HepG2 (cell line): ENCODE results near the gene ZBTB44. TPM values are rescaled to one million over a fixed set of nuclear protein-coding genes. Genes with fewer than 3 reads are reported as not detected.

Experiments used
- ATAC-seq: fragments of 200-7000 bp; cut with Tn5 transposase; 3 replicates; pipeline ENCODE4 v1.9.1; 2020; ENCODE audit warnings: mild to moderate bottlenecking, moderate library complexity
- BruUV-seq: library from RNA; stranded (reverse); fragments of 400-500 nt; replicated peaks from 2 replicates; lab custom pipeline; 2021; lab: Mats Ljungman, UMichigan
- CTCF ChIA-PET: fragments of 300-600 bp; formaldehyde crosslinking; extraction: SDS; loops from one replicate; lab custom pipeline; 2021; ENCODE audit warnings: low total read pairs, inconsistent platforms, low intra/inter-chr PET ratio; lab: Yijun Ruan, JAX
- POLR2A ChIA-PET: fragments of 350-600 bp; sonication (Branson Sonifier 250); formaldehyde crosslinking; loops from one replicate; lab custom pipeline; 2020; ENCODE audit warnings: antibody characterized with exemption, inconsistent platforms; lab: Yijun Ruan, JAX
- DNase-seq: peaks from one replicate; pipeline ENCODE4 v3.0.0-alpha.2; 2015; ENCODE audit warnings: low spot score
- FAIRE-seq: peaks from 3 replicates; lab custom pipeline; 2011; peaks lifted over from hg19 to GRCh38; lab: Jason Lieb, UNC
- H2AFZ ChIP-seq: one replicate; pipeline ENCODE4 v1.6.1; 2011; ENCODE audit warnings: low read length, inconsistent platforms
- H3K27ac ChIP-seq: fragments of 300-600 bp; 3 replicates; pipeline ENCODE4 v1.8.0; 2011; ENCODE audit warnings: mixed run types, mild to moderate bottlenecking, mixed read lengths, low read length, inconsistent platforms; ENCODE audit not compliant: insufficient read depth; ENCODE audit errors: extremely low read length
- H3K27me3 ChIP-seq, 2 experiments: fragments of 200-600 bp in 1 of 2; 2 replicates in 1 of 2; 3 replicates in 1 of 2; pipeline versions ENCODE4 v1.6.0 to v1.8.0; 2011; ENCODE audit warnings: low read length in 2 of 2, mild to moderate bottlenecking in 2 of 2, moderate library complexity in 2 of 2, inconsistent platforms in 1 of 2; ENCODE audit not compliant: insufficient read depth in 2 of 2, control insufficient read depth in 1 of 2
- H3K36me3 ChIP-seq, 2 experiments: fragments of 200-600 bp in 1 of 2; replicated peaks in 1 of 2; 2 replicates in 1 of 2; 3 replicates in 1 of 2; pipeline versions ENCODE4 v1.5.1 to v1.8.0; 2011; ENCODE audit warnings: low read length in 2 of 2, inconsistent platforms in 1 of 2; ENCODE audit not compliant: insufficient read depth in 2 of 2, control insufficient read depth in 1 of 2
- H3K4me1 ChIP-seq: 2 replicates; pipeline ENCODE4 v1.5.1; 2012; ENCODE audit warnings: low read length, inconsistent platforms; ENCODE audit not compliant: insufficient read depth
- H3K4me2 ChIP-seq: 2 replicates; pipeline ENCODE4 v1.6.0; 2011; ENCODE audit warnings: low read depth, low read length, inconsistent platforms
- H3K4me3 ChIP-seq, 3 experiments: fragments of 200-600 bp in 1 of 3; sonication (generic), shearing (Covaris generic) in 1 of 3; replicated peaks in 1 of 3; 2 replicates each; pipeline ENCODE4 v1.5.1; 2011 to 2016; ENCODE audit warnings: low read length in 3 of 3, inconsistent platforms in 2 of 3, low read depth in 2 of 3, mild to moderate bottlenecking in 2 of 3, control low read depth in 1 of 3, mixed read lengths in 1 of 3; ENCODE audit not compliant: insufficient read depth in 1 of 3
- H3K79me2 ChIP-seq: one replicate; pipeline ENCODE4 v1.6.1; 2011; ENCODE audit warnings: low read length, inconsistent platforms; ENCODE audit not compliant: insufficient read depth
- H3K9ac ChIP-seq: 2 replicates; pipeline ENCODE4 v1.6.0; 2011; ENCODE audit warnings: mild to moderate bottlenecking, low read depth, low read length, inconsistent platforms; ENCODE audit not compliant: insufficient read depth
- H3K9me3 ChIP-seq: 2 replicates; pipeline ENCODE4 v1.5.1; 2012; ENCODE audit warnings: mild to moderate bottlenecking, low read length
- H4K20me1 ChIP-seq: 2 replicates; pipeline ENCODE4 v1.6.0; 2011; ENCODE audit warnings: inconsistent platforms, mild to moderate bottlenecking, low read length, moderate library complexity; ENCODE audit not compliant: insufficient read depth
- ATF1 ChIP-seq: IDR thresholded peaks from 2 replicates; pipeline ENCODE4 v1.6.1; 2016; ENCODE audit warnings: mild to moderate bottlenecking, control low read depth
- ATM ChIP-seq: fragments of 450-650 bp; IDR thresholded peaks from 2 replicates; pipeline ENCODE4 v1.7.1; 2017; ENCODE audit warnings: mild to moderate bottlenecking, borderline replicate concordance
- HCFC1 ChIP-seq: fragments of 150-350 bp; IDR thresholded peaks from 2 replicates; pipeline ENCODE4 v1.6.1; 2014; ENCODE audit warnings: low read depth, low read length
- LCORL ChIP-seq, 2 experiments: fragments of 450-650 bp in 1 of 2; sonication (generic) in 1 of 2; formaldehyde crosslinking in 1 of 2; IDR thresholded peaks; 2 replicates each; pipeline versions ENCODE4 v1.5.0 to v1.6.1; 2017 to 2020; ENCODE audit warnings: antibody characterized with exemption in 1 of 2, missing genetic modification reagents in 1 of 2
- SAFB2 ChIP-seq: sonication (generic); formaldehyde crosslinking; IDR thresholded peaks from 2 replicates; pipeline ENCODE4 v1.5.1; 2020; ENCODE audit warnings: missing genetic modification reagents, low read depth, mild to moderate bottlenecking, borderline replicate concordance
- SYNCRIP ChIP-seq: fragments of 200-400 bp; formaldehyde crosslinking; IDR thresholded peaks from 2 replicates; pipeline ENCODE4 v1.6.1; 2018; ENCODE audit warnings: mild to moderate bottlenecking, low read depth, low read length; ENCODE audit not compliant: insufficient read depth
- TOE1 ChIP-seq: sonication (generic); formaldehyde crosslinking; IDR thresholded peaks from 2 replicates; pipeline ENCODE4 v1.4.0; 2020; ENCODE audit warnings: mild to moderate bottlenecking, missing genetic modification reagents
- YEATS4 ChIP-seq: sonication (generic); formaldehyde crosslinking; IDR thresholded peaks from 2 replicates; pipeline ENCODE4 v1.4.0; 2020; ENCODE audit warnings: missing genetic modification reagents, borderline replicate concordance
- ZNF10 ChIP-seq: sonication (generic); formaldehyde crosslinking; IDR thresholded peaks from 2 replicates; pipeline ENCODE4 v1.4.0; 2020; ENCODE audit warnings: mild to moderate bottlenecking, low read depth, missing genetic modification reagents, borderline replicate concordance
- ZNF234 ChIP-seq: sonication (generic); formaldehyde crosslinking; conservative IDR thresholded peaks from 2 replicates; pipeline ENCODE4 v1.5.1; 2020; ENCODE audit warnings: mild to moderate bottlenecking, missing genetic modification reagents
- ZNF678 ChIP-seq: sonication (generic); formaldehyde crosslinking; IDR thresholded peaks from 2 replicates; pipeline ENCODE4 v1.4.0; 2020; ENCODE audit warnings: mild to moderate bottlenecking, missing genetic modification reagents
- ZNF790 ChIP-seq: sonication (generic); formaldehyde crosslinking; IDR thresholded peaks from 2 replicates; pipeline ENCODE4 v1.8.0; 2022; ENCODE audit warnings: missing genetic modification reagents, mild to moderate bottlenecking, borderline replicate concordance
- WGBS: methylation state at CpG from one replicate; pipeline ENCODE4 v1.1.6; 2017; ENCODE audit warnings: low lambda C conversion rate; 5-methylcytosine and 5-hydroxymethylcytosine counted together
- in situ Hi-C: cut with HindIII; loops from 2 replicates; pipeline ENCODE4 v1.10.0; 2017; ENCODE audit warnings: low pct_unique_long_range_greater_than_20kb; ENCODE audit not compliant: extremely low pct_ligation_motif_present
- intact Hi-C: fragments of 100-400 bp; cut with micrococcal nuclease; formaldehyde crosslinking; loops from one replicate; pipeline ENCODE4 v1.10.0; 2022; ENCODE audit not compliant: unreplicated experiment
- polyA plus RNA-seq, 8 experiments: library from polyadenylated mRNA; depleted of rRNA in 3 of 8; stranded (reverse) in 7 of 8; unstranded in 1 of 8; fragments of >200 nt; fragmentation: Illumina TruSeq in 4 of 8; extraction: Trizol in 4 of 8; gene quantifications; 2 replicates each; pipeline versions ENCODE4 v1.2.1 to v1.2.3, GENCODE V29; 2011 to 2016; ENCODE audit warnings: low read depth in 4 of 8, missing spikeins in 1 of 8, mixed read lengths in 1 of 8; ENCODE audit not compliant: insufficient read depth in 1 of 8
- total RNA-seq, 5 experiments: library from RNA; depleted of rRNA; stranded (reverse); fragments of >200 nt; fragmentation: Illumina TruSeq; extraction: Trizol; gene quantifications; 2 replicates each; pipeline ENCODE4 v1.2.3, GENCODE V29; 2016; ENCODE audit warnings: low read depth in 1 of 5
- TF ChIP-seq, protein P1 (sequence below): sonication (generic); formaldehyde crosslinking; IDR thresholded peaks from 2 replicates; pipeline ENCODE4 v1.5.0; 2020; ENCODE audit warnings: mild to moderate bottlenecking, missing genetic modification reagents, borderline replicate concordance
- TF ChIP-seq, protein P2 (sequence below): sonication (generic); formaldehyde crosslinking; IDR thresholded peaks from 2 replicates; pipeline ENCODE4 v1.8.1; 2023; ENCODE audit warnings: missing genetic modification reagents, inconsistent platforms, borderline replicate concordance
- TF ChIP-seq, protein P3 (sequence below): sonication (generic); formaldehyde crosslinking; IDR thresholded peaks from 2 replicates; pipeline ENCODE4 v1.5.1; 2020; ENCODE audit warnings: mild to moderate bottlenecking, missing genetic modification reagents

Gene ZBTB44
- total and polyA plus RNA-seq, 2 of the 13 experiments (the other 11 are each of a cell fraction or from before 2014, with no cell fraction given): 22.8 to 23.6 TPM

DNA sequence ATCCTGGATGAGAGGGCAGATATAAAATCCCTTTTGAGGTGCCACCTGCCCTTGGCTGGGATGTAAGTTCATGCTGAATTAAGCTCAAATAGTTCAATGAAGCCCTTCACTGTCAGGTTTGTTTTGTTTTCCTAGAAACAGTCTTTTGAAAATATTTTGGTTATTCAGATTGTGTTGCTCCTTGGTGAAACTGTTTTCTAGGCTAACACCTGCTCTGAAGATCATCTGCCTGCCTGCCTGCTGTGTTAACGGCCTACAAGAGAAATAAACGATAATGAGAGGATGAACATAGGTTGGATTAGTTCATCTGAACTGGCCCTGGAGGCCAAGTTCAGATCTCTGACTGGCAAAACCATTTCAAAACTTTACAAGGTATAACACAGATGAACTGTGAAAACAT is 67.4 kb downstream of the ZBTB44 start:
- no peak for ATAC-seq
- intact Hi-C loops: no loop called here
- DNase-seq: no peak
- H3K9ac ChIP-seq: no peak overlapping the region
- WGBS: 94% methylated on average over 2 of the region's 2 CpGs
- H2AFZ ChIP-seq: no peak overlapping the region
- H3K79me2 ChIP-seq: no peaks in the 10 kb centered on the region
- no peak overlapping the region for H3K4me3 ChIP-seq
- H3K27ac ChIP-seq: no peak overlapping the region
- H3K4me2 ChIP-seq: no peak overlapping the region
- in situ Hi-C loops: no loop called here
- no peaks in the 10 kb centered on the region for H3K27me3 ChIP-seq
- H3K9me3 ChIP-seq: no peaks in the 10 kb centered on the region
- peaks cover 6% of the 10 kb centered on the region; the same call in 1 of the 2 replicates for H3K4me1 ChIP-seq
- ChIA-PET CTCF (no interaction called here), POLR2A (no interaction called here)
- BruUV-seq: no TSS peak
- H3K36me3 ChIP-seq: 0 out of 5 replicates have a peak, but pooled peaks cover 0 to 5% of the 10 kb centered on the region in 2 experiments
- H4K20me1 ChIP-seq: no peaks in the 10 kb centered on the region
- no peak for FAIRE-seq
- TF ChIP-seq ATM (no peak), LCORL (IDR thresholded peaks at IDR 0.05) (no peak), LCORL (CRISPR knock-in tag; IDR thresholded peaks at IDR 0.05) (no peak), SAFB2 (CRISPR knock-in tag) (no peak), ZNF678 (CRISPR knock-in tag) (no peak), SYNCRIP (no peak), YEATS4 (CRISPR knock-in tag) (no peak), ZNF234 (CRISPR knock-in tag) (no peak), ZNF790 (CRISPR knock-in tag) (no peak), ATF1 (CRISPR knock-in tag) (no peak), HCFC1 (no peak), ZNF10 (CRISPR knock-in tag) (no peak), TOE1 (CRISPR knock-in tag) (no peak)
- TF ChIP-seq, protein P1, sequence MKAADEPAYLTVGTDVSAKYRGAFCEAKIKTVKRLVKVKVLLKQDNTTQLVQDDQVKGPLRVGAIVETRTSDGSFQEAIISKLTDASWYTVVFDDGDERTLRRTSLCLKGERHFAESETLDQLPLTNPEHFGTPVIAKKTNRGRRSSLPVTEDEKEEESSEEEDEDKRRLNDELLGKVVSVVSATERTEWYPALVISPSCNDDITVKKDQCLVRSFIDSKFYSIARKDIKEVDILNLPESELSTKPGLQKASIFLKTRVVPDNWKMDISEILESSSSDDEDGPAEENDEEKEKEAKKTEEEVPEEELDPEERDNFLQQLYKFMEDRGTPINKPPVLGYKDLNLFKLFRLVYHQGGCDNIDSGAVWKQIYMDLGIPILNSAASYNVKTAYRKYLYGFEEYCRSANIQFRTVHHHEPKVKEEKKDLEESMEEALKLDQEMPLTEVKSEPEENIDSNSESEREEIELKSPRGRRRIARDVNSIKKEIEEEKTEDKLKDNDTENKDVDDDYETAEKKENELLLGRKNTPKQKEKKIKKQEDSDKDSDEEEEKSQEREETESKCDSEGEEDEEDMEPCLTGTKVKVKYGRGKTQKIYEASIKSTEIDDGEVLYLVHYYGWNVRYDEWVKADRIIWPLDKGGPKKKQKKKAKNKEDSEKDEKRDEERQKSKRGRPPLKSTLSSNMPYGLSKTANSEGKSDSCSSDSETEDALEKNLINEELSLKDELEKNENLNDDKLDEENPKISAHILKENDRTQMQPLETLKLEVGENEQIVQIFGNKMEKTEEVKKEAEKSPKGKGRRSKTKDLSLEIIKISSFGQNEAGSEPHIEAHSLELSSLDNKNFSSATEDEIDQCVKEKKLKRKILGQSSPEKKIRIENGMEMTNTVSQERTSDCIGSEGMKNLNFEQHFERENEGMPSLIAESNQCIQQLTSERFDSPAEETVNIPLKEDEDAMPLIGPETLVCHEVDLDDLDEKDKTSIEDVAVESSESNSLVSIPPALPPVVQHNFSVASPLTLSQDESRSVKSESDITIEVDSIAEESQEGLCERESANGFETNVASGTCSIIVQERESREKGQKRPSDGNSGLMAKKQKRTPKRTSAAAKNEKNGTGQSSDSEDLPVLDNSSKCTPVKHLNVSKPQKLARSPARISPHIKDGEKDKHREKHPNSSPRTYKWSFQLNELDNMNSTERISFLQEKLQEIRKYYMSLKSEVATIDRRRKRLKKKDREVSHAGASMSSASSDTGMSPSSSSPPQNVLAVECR: no peak
- TF ChIP-seq, protein P2, sequence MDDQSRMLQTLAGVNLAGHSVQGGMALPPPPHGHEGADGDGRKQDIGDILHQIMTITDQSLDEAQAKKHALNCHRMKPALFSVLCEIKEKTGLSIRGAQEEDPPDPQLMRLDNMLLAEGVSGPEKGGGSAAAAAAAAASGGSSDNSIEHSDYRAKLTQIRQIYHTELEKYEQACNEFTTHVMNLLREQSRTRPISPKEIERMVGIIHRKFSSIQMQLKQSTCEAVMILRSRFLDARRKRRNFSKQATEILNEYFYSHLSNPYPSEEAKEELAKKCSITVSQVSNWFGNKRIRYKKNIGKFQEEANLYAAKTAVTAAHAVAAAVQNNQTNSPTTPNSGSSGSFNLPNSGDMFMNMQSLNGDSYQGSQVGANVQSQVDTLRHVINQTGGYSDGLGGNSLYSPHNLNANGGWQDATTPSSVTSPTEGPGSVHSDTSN: no peak
- TF ChIP-seq, protein P3, sequence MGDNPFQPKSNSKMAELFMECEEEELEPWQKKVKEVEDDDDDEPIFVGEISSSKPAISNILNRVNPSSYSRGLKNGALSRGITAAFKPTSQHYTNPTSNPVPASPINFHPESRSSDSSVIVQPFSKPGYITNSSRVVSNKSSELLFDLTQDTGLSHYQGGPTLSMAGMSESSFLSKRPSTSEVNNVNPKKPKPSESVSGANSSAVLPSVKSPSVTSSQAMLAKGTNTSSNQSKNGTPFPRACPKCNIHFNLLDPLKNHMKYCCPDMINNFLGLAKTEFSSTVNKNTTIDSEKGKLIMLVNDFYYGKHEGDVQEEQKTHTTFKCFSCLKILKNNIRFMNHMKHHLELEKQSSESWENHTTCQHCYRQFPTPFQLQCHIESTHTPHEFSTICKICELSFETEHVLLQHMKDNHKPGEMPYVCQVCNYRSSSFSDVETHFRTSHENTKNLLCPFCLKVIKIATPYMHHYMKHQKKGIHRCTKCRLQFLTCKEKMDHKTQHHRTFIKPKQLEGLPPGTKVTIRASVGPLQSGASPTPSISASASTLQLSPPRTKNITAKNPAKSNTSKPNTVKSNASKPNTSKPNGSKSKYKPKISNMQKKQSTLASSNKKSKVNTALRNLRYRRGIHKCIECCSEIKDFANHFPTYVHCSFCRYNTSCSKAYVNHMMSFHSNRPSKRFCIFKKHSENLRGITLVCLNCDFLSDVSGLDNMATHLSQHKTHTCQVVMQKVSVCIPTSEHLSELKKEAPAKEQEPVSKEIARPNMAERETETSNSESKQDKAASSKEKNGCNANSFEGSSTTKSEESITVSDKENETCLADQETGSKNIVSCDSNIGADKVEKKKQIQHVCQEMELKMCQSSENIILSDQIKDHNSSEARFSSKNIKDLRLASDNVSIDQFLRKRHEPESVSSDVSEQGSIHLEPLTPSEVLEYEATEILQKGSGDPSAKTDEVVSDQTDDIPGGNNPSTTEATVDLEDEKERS: no peak
